Tracheal epithelial cell (primary cell): ENCODE data around the gene SLC39A8. TPM values are rescaled to one million over a fixed set of nuclear protein-coding genes. Genes with fewer than 3 reads are reported as not detected.

Source experiments
- total RNA-seq: library from RNA; depleted of rRNA; stranded (reverse); fragments of >200 nt; gene quantifications from 2 replicates; pipeline ENCODE4 v1.2.1, GENCODE V29; 2014

SLC39A8 gene
- total RNA-seq, result 9.0 and 17.6 TPM in 2 replicates

DNA sequence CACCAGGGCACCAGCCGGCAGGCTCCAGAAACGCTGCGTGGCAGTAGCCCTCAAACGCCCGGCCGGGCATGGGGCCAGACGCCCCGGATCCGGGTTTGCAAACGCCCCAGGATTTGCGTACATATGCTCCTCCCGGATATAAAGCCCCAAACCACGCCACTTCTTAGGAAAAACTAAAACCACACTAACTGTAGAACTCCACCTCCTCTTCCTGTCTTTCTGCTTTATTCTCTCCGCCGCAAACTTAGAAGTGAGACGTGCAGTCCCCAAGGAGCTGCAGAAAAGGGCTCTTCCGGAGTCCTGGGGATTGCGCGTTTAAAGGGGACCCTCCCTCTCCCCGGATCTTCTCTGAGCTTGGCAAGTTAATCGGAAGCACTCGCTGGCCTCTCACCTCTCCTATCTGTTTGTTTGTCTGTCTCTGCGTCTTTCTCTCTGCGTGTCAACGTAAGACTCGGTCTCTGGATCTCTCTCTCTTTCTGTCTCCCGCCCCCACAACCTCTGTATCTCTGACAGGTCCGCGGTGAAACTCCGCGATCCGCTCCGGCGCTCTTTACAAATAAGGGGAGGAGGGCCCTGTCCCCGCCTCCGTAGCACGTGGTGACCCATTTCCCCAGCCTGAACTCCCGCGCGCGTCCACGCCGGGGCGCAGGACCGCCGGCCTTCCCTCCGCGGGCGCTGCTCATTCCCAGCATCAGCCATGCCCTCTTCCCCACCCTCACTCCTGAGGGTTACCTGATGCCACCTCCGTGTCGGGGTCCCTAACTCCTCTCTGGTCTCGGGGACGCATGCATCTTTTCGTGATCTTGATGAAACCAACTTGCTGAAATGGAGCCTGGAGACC lies at the start of gene SLC39A8:
Gene SLC39A8, minus strand, starts transcription at position 529 of the 841 bp plus-strand sequence. CDS start 820 bp downstream, outside the sequence.

Other genes starting within 250 kb of the SLC39A8 start
- 20.5 and 53.3 TPM in 2 replicates for gene NFKB1, start 155.9 kb upstream of the SLC39A8 start, total RNA-seq